HepG2 (cell line): ENCODE data around the gene C16orf89. TPM values are rescaled to one million over a fixed set of nuclear protein-coding genes. Genes with fewer than 3 reads are reported as not detected.
A peak's percentile ranks its signal among the peaks of the same experiment; 100 is the strongest.

ENCODE experiments used
- AGO1 ChIP-seq: fragments of 200-400 bp; formaldehyde crosslinking; IDR thresholded peaks from 2 replicates; pipeline ENCODE4 v1.6.1; 2017; ENCODE audit warnings: mild to moderate bottlenecking, low read depth, low read length, moderate library complexity; ENCODE audit not compliant: poor library complexity, severe bottlenecking
- AHR ChIP-seq: IDR thresholded peaks from 2 replicates; pipeline ENCODE4 v1.6.1; 2018; ENCODE audit warnings: missing genetic modification reagents, missing compliant biosample characterization
- ARNT2 ChIP-seq: sonication (generic); formaldehyde crosslinking; IDR thresholded peaks from 2 replicates; pipeline ENCODE4 v1.8.0; 2022; ENCODE audit warnings: mild to moderate bottlenecking, low read depth, missing genetic modification reagents, moderate library complexity
- CCAR2 ChIP-seq: fragments of 200-400 bp; formaldehyde crosslinking; optimal IDR thresholded peaks from 2 replicates; pipeline ENCODE3; 2018; ENCODE audit warnings: low read depth, mild to moderate bottlenecking, low read length, moderate library complexity
- HDAC1 ChIP-seq: sonication (generic); formaldehyde crosslinking; IDR thresholded peaks from 2 replicates; pipeline ENCODE4 v1.5.1; 2020; ENCODE audit warnings: mild to moderate bottlenecking, missing genetic modification reagents
- KAT2B ChIP-seq: fragments of 150-350 bp; IDR thresholded peaks from 2 replicates; pipeline ENCODE4 v1.6.1; 2014; ENCODE audit warnings: low read depth, low read length, borderline replicate concordance
- KAT7 ChIP-seq: IDR thresholded peaks from 2 replicates; pipeline ENCODE4 v1.6.1; 2018; ENCODE audit warnings: borderline replicate concordance, missing compliant biosample characterization
- MBNL3 ChIP-seq: fragments of 250-450 bp; sonication (Bioruptor Pico); conservative IDR thresholded peaks from 2 replicates; pipeline ENCODE4 v1.8.0; 2022; ENCODE audit warnings: mild to moderate bottlenecking, inconsistent platforms
- MLLT10 ChIP-seq: sonication (generic); formaldehyde crosslinking; IDR thresholded peaks from 2 replicates; pipeline ENCODE4 v1.4.0; 2020; ENCODE audit warnings: missing genetic modification reagents
- MXD4 ChIP-seq: IDR thresholded peaks from 2 replicates; pipeline ENCODE4 v1.6.1; 2016; ENCODE audit warnings: mild to moderate bottlenecking, missing biosample characterization, missing genetic modification reagents
- MYC ChIP-seq: sonication (generic); formaldehyde crosslinking; IDR thresholded peaks from 2 replicates; pipeline ENCODE4 v1.9.0; 2021; ENCODE audit warnings: missing genetic modification reagents, borderline replicate concordance
- NFYC ChIP-seq: IDR thresholded peaks from 2 replicates; pipeline ENCODE4 v1.6.1; 2016; ENCODE audit warnings: missing genetic modification reagents, missing compliant biosample characterization
- PITX1 ChIP-seq: sonication (generic); formaldehyde crosslinking; IDR thresholded peaks from 2 replicates; pipeline ENCODE4 v1.5.1; 2020; ENCODE audit warnings: mild to moderate bottlenecking, missing genetic modification reagents
- RXRB ChIP-seq: IDR thresholded peaks from 2 replicates; pipeline ENCODE4 v1.6.1; 2016; ENCODE audit warnings: borderline replicate concordance, missing genetic modification reagents, missing compliant biosample characterization
- SNRNP70 ChIP-seq: fragments of 200-400 bp; formaldehyde crosslinking; IDR thresholded peaks from 2 replicates; pipeline ENCODE4 v1.6.1; 2017; ENCODE audit warnings: mild to moderate bottlenecking, low read depth, low read length, moderate library complexity
- SRSF9 ChIP-seq: fragments of 200-400 bp; formaldehyde crosslinking; IDR thresholded peaks from 2 replicates; pipeline ENCODE4 v1.6.1; 2018; ENCODE audit warnings: borderline replicate concordance, mild to moderate bottlenecking, low read depth, low read length; ENCODE audit not compliant: insufficient read depth, poor library complexity, severe bottlenecking
- U2AF1 ChIP-seq: fragments of 200-400 bp; formaldehyde crosslinking; optimal IDR thresholded peaks from 2 replicates; pipeline ENCODE3; 2017; ENCODE audit warnings: mild to moderate bottlenecking, low read depth, low read length
- XBP1 ChIP-seq: sonication (generic); formaldehyde crosslinking; IDR thresholded peaks from 2 replicates; pipeline ENCODE4 v1.5.0; 2020; ENCODE audit warnings: missing genetic modification reagents
- ZNF678 ChIP-seq: sonication (generic); formaldehyde crosslinking; IDR thresholded peaks from 2 replicates; pipeline ENCODE4 v1.4.0; 2020; ENCODE audit warnings: mild to moderate bottlenecking, missing genetic modification reagents
- ZSCAN22 ChIP-seq: sonication (generic); formaldehyde crosslinking; IDR thresholded peaks from 2 replicates; pipeline ENCODE4 v1.4.0; 2020; ENCODE audit warnings: mild to moderate bottlenecking, missing genetic modification reagents
- polyA plus RNA-seq, 8 experiments: library from polyadenylated mRNA; depleted of rRNA in 3 of 8; stranded (reverse) in 7 of 8; unstranded in 1 of 8; fragments of >200 nt; fragmentation: Illumina TruSeq in 4 of 8; extraction: Trizol in 4 of 8; gene quantifications; 2 replicates each; pipeline versions ENCODE4 v1.2.1 to v1.2.3, GENCODE V29; 2011 to 2016; ENCODE audit warnings: low read depth in 4 of 8, missing spikeins in 1 of 8, mixed read lengths in 1 of 8; ENCODE audit not compliant: insufficient read depth in 1 of 8
- total RNA-seq, 5 experiments: library from RNA; depleted of rRNA; stranded (reverse); fragments of >200 nt; fragmentation: Illumina TruSeq; extraction: Trizol; gene quantifications; 2 replicates each; pipeline ENCODE4 v1.2.3, GENCODE V29; 2016; ENCODE audit warnings: low read depth in 1 of 5
- TF ChIP-seq, protein P1 (sequence below): sonication (generic); formaldehyde crosslinking; conservative IDR thresholded peaks from 2 replicates; pipeline ENCODE4 v1.8.0; 2022; ENCODE audit warnings: low read depth, missing genetic modification reagents
- TF ChIP-seq, protein P2 (sequence below): IDR thresholded peaks from 2 replicates; pipeline ENCODE4 v1.6.1; 2016; ENCODE audit warnings: control low read depth
- TF ChIP-seq, protein P3 (sequence below): sonication (generic); formaldehyde crosslinking; IDR thresholded peaks from 2 replicates; pipeline ENCODE4 v1.5.0; 2020; ENCODE audit warnings: mild to moderate bottlenecking, missing genetic modification reagents, moderate library complexity
- TF ChIP-seq, protein P4 (sequence below): sonication (generic); formaldehyde crosslinking; IDR thresholded peaks from 2 replicates; pipeline ENCODE4 v1.5.1; 2020; ENCODE audit warnings: mild to moderate bottlenecking, moderate library complexity, missing genetic modification reagents
- TF ChIP-seq, protein P5 (sequence below): IDR thresholded peaks from 2 replicates; pipeline ENCODE4 v1.6.1; 2016; ENCODE audit warnings: mild to moderate bottlenecking

The C16orf89 gene
- total and polyA plus RNA-seq, 2 of the 13 experiments (the other 11 are each of a cell fraction or from before 2014, with no cell fraction given), result 1.9 to 3.4 TPM

DNA sequence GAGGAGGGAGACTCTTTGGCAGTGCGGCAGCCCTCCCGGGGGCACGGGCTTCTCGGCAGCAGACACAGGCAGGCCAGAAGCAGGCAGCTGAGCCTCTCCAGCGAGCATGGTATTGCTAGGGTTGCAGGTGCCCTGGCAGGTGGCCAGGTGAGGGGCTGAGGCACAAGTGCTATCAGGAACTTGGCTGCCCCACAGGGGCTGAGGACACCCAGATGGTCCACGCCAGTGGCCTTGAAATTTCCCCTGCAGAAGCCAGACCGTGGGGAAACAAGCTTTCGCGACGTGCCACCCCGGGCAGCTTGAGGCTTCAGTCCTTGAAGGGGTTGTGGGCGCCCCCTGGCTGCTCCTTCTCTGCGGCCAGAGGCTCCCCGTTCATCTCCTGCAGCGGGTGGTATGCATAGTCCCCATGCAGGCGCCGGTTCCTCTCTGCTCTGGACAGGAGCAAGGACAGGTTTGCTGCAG lies 40.6 kb downstream of the C16orf89 start (continued):
- TF ChIP-seq, protein P1, sequence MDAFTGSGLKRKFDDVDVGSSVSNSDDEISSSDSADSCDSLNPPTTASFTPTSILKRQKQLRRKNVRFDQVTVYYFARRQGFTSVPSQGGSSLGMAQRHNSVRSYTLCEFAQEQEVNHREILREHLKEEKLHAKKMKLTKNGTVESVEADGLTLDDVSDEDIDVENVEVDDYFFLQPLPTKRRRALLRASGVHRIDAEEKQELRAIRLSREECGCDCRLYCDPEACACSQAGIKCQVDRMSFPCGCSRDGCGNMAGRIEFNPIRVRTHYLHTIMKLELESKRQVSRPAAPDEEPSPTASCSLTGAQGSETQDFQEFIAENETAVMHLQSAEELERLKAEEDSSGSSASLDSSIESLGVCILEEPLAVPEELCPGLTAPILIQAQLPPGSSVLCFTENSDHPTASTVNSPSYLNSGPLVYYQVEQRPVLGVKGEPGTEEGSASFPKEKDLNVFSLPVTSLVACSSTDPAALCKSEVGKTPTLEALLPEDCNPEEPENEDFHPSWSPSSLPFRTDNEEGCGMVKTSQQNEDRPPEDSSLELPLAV (CRISPR knock-in tag), result no peak
- no peak for TF ChIP-seq RXRB (CRISPR knock-in tag)
- no peak for TF ChIP-seq AHR
- no peak for TF ChIP-seq HDAC1 (CRISPR knock-in tag)
- TF ChIP-seq ZSCAN22 (CRISPR knock-in tag), result no peak
- TF ChIP-seq PITX1 (CRISPR knock-in tag), result no peak
- TF ChIP-seq, protein P2, sequence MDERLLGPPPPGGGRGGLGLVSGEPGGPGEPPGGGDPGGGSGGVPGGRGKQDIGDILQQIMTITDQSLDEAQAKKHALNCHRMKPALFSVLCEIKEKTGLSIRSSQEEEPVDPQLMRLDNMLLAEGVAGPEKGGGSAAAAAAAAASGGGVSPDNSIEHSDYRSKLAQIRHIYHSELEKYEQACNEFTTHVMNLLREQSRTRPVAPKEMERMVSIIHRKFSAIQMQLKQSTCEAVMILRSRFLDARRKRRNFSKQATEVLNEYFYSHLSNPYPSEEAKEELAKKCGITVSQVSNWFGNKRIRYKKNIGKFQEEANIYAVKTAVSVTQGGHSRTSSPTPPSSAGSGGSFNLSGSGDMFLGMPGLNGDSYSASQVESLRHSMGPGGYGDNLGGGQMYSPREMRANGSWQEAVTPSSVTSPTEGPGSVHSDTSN (CRISPR knock-in tag), result no peak
- TF ChIP-seq MLLT10, result no peak
- TF ChIP-seq ARNT2 (CRISPR knock-in tag), result 0 out of 2 replicates have a peak, but pooled peaks have one; percentile 14
- no peak for TF ChIP-seq CCAR2
- no peak for TF ChIP-seq ZNF678 (CRISPR knock-in tag)
- TF ChIP-seq U2AF1, result no peak
- TF ChIP-seq MXD4 (CRISPR knock-in tag), result no peak
- TF ChIP-seq KAT2B, result no peak
- TF ChIP-seq XBP1 (CRISPR knock-in tag), result no peak
- TF ChIP-seq, protein P3, sequence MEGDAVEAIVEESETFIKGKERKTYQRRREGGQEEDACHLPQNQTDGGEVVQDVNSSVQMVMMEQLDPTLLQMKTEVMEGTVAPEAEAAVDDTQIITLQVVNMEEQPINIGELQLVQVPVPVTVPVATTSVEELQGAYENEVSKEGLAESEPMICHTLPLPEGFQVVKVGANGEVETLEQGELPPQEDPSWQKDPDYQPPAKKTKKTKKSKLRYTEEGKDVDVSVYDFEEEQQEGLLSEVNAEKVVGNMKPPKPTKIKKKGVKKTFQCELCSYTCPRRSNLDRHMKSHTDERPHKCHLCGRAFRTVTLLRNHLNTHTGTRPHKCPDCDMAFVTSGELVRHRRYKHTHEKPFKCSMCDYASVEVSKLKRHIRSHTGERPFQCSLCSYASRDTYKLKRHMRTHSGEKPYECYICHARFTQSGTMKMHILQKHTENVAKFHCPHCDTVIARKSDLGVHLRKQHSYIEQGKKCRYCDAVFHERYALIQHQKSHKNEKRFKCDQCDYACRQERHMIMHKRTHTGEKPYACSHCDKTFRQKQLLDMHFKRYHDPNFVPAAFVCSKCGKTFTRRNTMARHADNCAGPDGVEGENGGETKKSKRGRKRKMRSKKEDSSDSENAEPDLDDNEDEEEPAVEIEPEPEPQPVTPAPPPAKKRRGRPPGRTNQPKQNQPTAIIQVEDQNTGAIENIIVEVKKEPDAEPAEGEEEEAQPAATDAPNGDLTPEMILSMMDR (CRISPR knock-in tag), result peak; percentile 71
- TF ChIP-seq, protein P4, sequence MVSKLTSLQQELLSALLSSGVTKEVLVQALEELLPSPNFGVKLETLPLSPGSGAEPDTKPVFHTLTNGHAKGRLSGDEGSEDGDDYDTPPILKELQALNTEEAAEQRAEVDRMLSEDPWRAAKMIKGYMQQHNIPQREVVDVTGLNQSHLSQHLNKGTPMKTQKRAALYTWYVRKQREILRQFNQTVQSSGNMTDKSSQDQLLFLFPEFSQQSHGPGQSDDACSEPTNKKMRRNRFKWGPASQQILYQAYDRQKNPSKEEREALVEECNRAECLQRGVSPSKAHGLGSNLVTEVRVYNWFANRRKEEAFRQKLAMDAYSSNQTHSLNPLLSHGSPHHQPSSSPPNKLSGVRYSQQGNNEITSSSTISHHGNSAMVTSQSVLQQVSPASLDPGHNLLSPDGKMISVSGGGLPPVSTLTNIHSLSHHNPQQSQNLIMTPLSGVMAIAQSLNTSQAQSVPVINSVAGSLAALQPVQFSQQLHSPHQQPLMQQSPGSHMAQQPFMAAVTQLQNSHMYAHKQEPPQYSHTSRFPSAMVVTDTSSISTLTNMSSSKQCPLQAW (CRISPR knock-in tag), result no peak
- no peak for TF ChIP-seq SNRNP70
- TF ChIP-seq, protein P5, sequence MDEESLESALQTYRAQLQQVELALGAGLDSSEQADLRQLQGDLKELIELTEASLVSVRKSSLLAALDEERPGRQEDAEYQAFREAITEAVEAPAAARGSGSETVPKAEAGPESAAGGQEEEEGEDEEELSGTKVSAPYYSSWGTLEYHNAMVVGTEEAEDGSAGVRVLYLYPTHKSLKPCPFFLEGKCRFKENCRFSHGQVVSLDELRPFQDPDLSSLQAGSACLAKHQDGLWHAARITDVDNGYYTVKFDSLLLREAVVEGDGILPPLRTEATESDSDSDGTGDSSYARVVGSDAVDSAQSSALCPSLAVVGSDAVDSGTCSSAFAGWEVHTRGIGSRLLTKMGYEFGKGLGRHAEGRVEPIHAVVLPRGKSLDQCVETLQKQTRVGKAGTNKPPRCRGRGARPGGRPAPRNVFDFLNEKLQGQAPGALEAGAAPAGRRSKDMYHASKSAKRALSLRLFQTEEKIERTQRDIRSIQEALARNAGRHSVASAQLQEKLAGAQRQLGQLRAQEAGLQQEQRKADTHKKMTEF (CRISPR knock-in tag), result no peak
- TF ChIP-seq SRSF9, result no peak
- TF ChIP-seq NFYC (CRISPR knock-in tag), result no peak
- TF ChIP-seq MBNL3, result no peak
- TF ChIP-seq MYC, result 0 out of 2 replicates have a peak, but pooled peaks have one; percentile 22
- peak; percentile 55 for TF ChIP-seq AGO1
- no peak for TF ChIP-seq KAT7 (CRISPR knock-in tag)
